Measurements from ENCODE around the gene SLC12A2.

The SLC12A2 gene

DNA sequence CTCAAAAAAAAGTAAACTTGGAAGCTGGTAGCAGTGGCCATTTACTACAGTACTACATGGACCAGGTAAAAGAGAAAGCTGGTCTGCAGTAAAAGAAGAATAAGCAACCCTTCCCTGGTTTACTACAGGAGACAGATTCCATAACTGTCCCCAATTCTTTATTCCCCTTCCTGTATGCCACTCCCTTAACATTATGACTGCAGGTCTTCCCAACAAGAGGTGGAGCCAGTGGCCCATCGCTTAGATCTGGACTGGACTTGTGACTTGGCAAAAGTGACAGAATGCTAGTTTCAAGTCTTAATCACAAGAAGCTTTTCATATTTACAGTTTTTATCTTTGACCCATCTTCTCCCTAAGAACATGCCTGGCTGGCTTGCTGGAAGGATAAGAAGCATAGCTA is 42.6 kb upstream of the SLC12A2 start:
- Histone ChIP-seq H3K9me3 (ENCODE audit: insufficient read depth, low read depth, low read length) (peaks cover 3% of the 10 kb centered on the region), H4K8ac (ENCODE audit: low read depth, low read length) (no peak overlapping the region), H2BK5ac (ENCODE audit: low read depth, low read length, poor library complexity) (no peak overlapping the region), H3K27ac (ENCODE audit: low read depth, low read length) (no peak overlapping the region), H3K14ac (ENCODE audit: low read length) (no peak overlapping the region), H3K36me3 (ENCODE audit: control insufficient read depth in 1 of 2, insufficient read depth in 2 of 2, low read length in 2 of 2) (no peaks in the 10 kb centered on the region), H3K4ac (ENCODE audit: low read depth, low read length) (no peak overlapping the region), H3K9ac (ENCODE audit: low read length) (no peak overlapping the region), H2AFZ (ENCODE audit: insufficient read depth, low read length, poor library complexity) (no peak overlapping the region), H3K18ac (ENCODE audit: low read length) (no peak overlapping the region), H2BK12ac (ENCODE audit: low read length) (no peak overlapping the region), H3K23ac (ENCODE audit: low read length) (no peak overlapping the region), H4K91ac (ENCODE audit: low read depth, low read length) (no peak overlapping the region), H3K79me2 (ENCODE audit: control insufficient read depth, insufficient read depth, low read length, poor library complexity) (no peaks in the 10 kb centered on the region), H3K4me2 (ENCODE audit: low read length) (no peak overlapping the region), H4K12ac (ENCODE audit: low read depth, low read length) (no peak overlapping the region), H3K27me3 (ENCODE audit: insufficient read depth, low read length) (no peaks in the 10 kb centered on the region), H3K4me3 (ENCODE audit: low read depth, low read length) (no peak overlapping the region), H2AK5ac (ENCODE audit: low read length) (no peak overlapping the region), H2BK120ac (ENCODE audit: insufficient read depth, low read length, poor library complexity) (no peak overlapping the region), H3K4me1 (ENCODE audit: control insufficient read depth in 1 of 2, insufficient read depth in 2 of 2, low read length in 2 of 2) (no peaks in the 10 kb centered on the region), H3K79me1 (ENCODE audit: low read length) (no peaks in the 10 kb centered on the region)
- WGBS (ENCODE audit: extremely low coverage, insufficient coverage, insufficient read length): no CpG with 5 or more reads among the region's 1 CpG
- DNase-seq: peak in 1 of 2 donors; percentile 10

DNA sequence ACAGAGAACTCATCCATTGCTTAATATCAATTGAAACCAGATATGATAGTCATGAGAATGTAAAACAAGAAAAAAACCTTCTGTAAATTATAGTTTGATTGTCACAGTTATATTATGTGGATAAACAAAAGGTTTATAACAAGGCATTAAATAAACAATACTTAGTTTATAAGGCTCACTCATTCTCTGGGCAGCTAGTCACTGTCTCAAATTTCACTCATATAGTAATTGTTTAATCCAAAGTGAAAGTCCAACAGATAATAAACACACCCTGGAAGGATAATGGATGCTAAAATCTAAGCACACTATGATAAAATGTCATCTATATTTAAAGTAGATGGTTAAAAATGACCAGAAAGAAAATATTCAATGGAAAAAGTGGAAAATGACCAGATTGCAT is 30.8 kb upstream of the SLC12A2 start:
- Histone ChIP-seq H3K23ac (ENCODE audit: low read length) (no peak overlapping the region), H2AFZ (ENCODE audit: insufficient read depth, low read length, poor library complexity) (no peak overlapping the region), H2BK120ac (ENCODE audit: insufficient read depth, low read length, poor library complexity) (no peak overlapping the region), H3K4ac (ENCODE audit: low read depth, low read length) (no peak overlapping the region), H3K27ac (ENCODE audit: low read depth, low read length) (no peak overlapping the region), H4K91ac (ENCODE audit: low read depth, low read length) (no peak overlapping the region), H3K4me1 (ENCODE audit: control insufficient read depth in 1 of 2, insufficient read depth in 2 of 2, low read length in 2 of 2) (no peaks in the 10 kb centered on the region), H3K4me2 (ENCODE audit: low read length) (no peak overlapping the region), H3K79me2 (ENCODE audit: control insufficient read depth, insufficient read depth, low read length, poor library complexity) (no peaks in the 10 kb centered on the region), H3K9ac (ENCODE audit: low read length) (no peak overlapping the region), H4K12ac (ENCODE audit: low read depth, low read length) (no peak overlapping the region), H3K9me3 (ENCODE audit: insufficient read depth, low read depth, low read length) (no peaks in the 10 kb centered on the region), H2BK5ac (ENCODE audit: low read depth, low read length, poor library complexity) (no peak overlapping the region), H3K36me3 (ENCODE audit: control insufficient read depth in 1 of 2, insufficient read depth in 2 of 2, low read length in 2 of 2) (no peaks in the 10 kb centered on the region), H4K8ac (ENCODE audit: low read depth, low read length) (no peak overlapping the region), H3K18ac (ENCODE audit: low read length) (no peak overlapping the region), H3K27me3 (ENCODE audit: insufficient read depth, low read length) (no peaks in the 10 kb centered on the region), H3K79me1 (ENCODE audit: low read length) (no peaks in the 10 kb centered on the region), H3K4me3 (ENCODE audit: low read depth, low read length) (no peak overlapping the region), H2AK5ac (ENCODE audit: low read length) (no peak overlapping the region), H2BK12ac (ENCODE audit: low read length) (no peak overlapping the region), H3K14ac (ENCODE audit: low read length) (no peak overlapping the region)
- DNase-seq: no peak

DNA sequence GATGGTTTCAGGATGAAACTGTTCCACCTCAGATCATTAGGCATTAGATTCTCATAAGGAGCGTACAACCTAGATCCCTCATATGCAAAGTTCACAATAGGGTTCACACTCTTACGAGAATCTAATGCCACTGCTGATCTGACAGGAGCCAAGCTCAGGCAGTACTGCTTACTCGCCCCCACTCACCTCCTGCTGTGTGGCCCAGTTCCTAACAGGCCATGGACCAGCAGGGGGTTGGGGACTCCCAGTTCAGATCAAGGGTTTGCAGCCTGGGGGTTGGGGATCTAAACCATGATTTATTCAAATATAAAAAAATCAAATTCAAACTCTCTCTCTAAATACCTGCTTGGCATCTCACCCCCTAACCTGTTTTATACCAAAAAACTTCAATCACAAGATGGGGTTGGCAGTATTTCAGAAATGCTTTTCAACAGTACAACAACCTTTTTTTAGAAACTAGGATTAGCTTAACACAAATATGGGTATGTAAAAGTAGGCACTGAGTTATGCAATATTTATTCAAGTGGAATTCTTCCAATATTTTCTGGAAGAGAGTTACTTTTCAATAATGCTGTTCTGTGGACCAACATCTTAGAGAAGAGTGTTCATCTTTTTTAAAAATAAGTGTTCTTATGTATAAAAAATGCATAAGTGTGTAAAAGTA is 30.1 kb upstream of the SLC12A2 start:
- DNase-seq: no peak
- no CpG with 5 or more reads among the region's 3 CpGs for WGBS (ENCODE audit: extremely low coverage, insufficient coverage, insufficient read length)

DNA sequence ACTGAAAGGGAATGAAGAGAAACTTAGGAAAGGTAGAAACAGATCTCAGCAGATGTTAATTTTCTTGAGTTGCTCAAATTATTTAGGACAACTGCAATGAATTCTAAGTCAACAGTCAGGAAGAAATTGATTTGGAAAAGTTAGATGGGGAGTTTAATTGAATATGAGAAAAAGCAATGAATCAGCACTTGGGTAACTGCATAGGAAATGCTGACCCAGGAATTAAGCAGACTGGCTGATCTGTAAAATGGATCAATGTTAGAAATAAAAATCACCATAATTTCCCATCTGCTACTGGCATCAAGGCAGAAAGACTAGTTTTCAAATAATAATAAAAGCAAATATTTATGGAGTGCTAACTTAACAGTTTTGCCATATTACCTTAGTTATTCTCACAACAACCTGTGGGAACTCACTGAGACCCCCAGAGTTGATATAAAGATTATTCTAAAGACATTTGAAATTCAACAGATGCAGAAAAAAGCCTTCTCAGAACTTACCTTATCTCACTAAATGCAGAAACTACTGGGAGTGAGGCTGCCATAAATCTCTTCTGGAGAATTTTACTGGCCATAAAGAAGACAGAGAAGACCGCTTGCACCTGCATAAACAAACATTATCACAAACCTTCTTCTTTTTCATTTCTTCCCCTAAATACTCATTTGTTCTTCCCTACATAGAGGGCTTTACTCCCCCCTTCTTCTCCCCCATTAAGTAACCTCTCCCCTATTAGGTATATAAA is 22.8 kb upstream of the SLC12A2 start:
- no peak overlapping the region for H3K4me3 ChIP-seq (ENCODE audit: low read depth, low read length)
- no peaks in the 10 kb centered on the region for H3K27me3 ChIP-seq (ENCODE audit: insufficient read depth, low read length)
- no CpG with 5 or more reads among the region's 1 CpG for WGBS (ENCODE audit: extremely low coverage, insufficient coverage, insufficient read length)
- H4K8ac ChIP-seq (ENCODE audit: low read depth, low read length): no peak overlapping the region
- no peak overlapping the region for H3K4me2 ChIP-seq (ENCODE audit: low read length)
- H4K91ac ChIP-seq (ENCODE audit: low read depth, low read length): no peak overlapping the region
- no peaks in the 10 kb centered on the region for H3K4me1 ChIP-seq (ENCODE audit: control insufficient read depth in 1 of 2, insufficient read depth in 2 of 2, low read length in 2 of 2)
- no peak overlapping the region for H3K9ac ChIP-seq (ENCODE audit: low read length)
- H4K12ac ChIP-seq (ENCODE audit: low read depth, low read length): no peak overlapping the region
- H3K4ac ChIP-seq (ENCODE audit: low read depth, low read length): no peak overlapping the region
- H3K14ac ChIP-seq (ENCODE audit: low read length): no peak overlapping the region
- H3K23ac ChIP-seq (ENCODE audit: low read length): no peak overlapping the region
- no peaks in the 10 kb centered on the region for H3K79me2 ChIP-seq (ENCODE audit: control insufficient read depth, insufficient read depth, low read length, poor library complexity)
- no peak overlapping the region for H2BK120ac ChIP-seq (ENCODE audit: insufficient read depth, low read length, poor library complexity)
- H3K18ac ChIP-seq (ENCODE audit: low read length): no peak overlapping the region
- no peak overlapping the region for H2AK5ac ChIP-seq (ENCODE audit: low read length)
- H3K36me3 ChIP-seq (ENCODE audit: control insufficient read depth in 1 of 2, insufficient read depth in 2 of 2, low read length in 2 of 2): no peaks in the 10 kb centered on the region
- H3K9me3 ChIP-seq (ENCODE audit: insufficient read depth, low read depth, low read length): no peaks in the 10 kb centered on the region
- H2AFZ ChIP-seq (ENCODE audit: insufficient read depth, low read length, poor library complexity): no peak overlapping the region
- H3K27ac ChIP-seq (ENCODE audit: low read depth, low read length): no peak overlapping the region
- no peak overlapping the region for H2BK12ac ChIP-seq (ENCODE audit: low read length)
- no peak for DNase-seq
- no peaks in the 10 kb centered on the region for H3K79me1 ChIP-seq (ENCODE audit: low read length)
- no peak overlapping the region for H2BK5ac ChIP-seq (ENCODE audit: low read depth, low read length, poor library complexity)

More for the DNA sequence above, 30.1 kb upstream of the SLC12A2 start:
- H3K4me2 ChIP-seq (ENCODE audit: low read length): no peak overlapping the region
- no peak overlapping the region for H4K8ac ChIP-seq (ENCODE audit: low read depth, low read length)
- no peaks in the 10 kb centered on the region for H3K36me3 ChIP-seq (ENCODE audit: control insufficient read depth in 1 of 2, insufficient read depth in 2 of 2, low read length in 2 of 2)
- H2AK5ac ChIP-seq (ENCODE audit: low read length): no peak overlapping the region
- no peak overlapping the region for H4K12ac ChIP-seq (ENCODE audit: low read depth, low read length)
- no peaks in the 10 kb centered on the region for H3K9me3 ChIP-seq (ENCODE audit: insufficient read depth, low read depth, low read length)
- H3K18ac ChIP-seq (ENCODE audit: low read length): no peak overlapping the region
- H3K4me3 ChIP-seq (ENCODE audit: low read depth, low read length): no peak overlapping the region
- no peak overlapping the region for H4K91ac ChIP-seq (ENCODE audit: low read depth, low read length)
- no peak overlapping the region for H3K14ac ChIP-seq (ENCODE audit: low read length)
- H3K27ac ChIP-seq (ENCODE audit: low read depth, low read length): no peak overlapping the region
- H2AFZ ChIP-seq (ENCODE audit: insufficient read depth, low read length, poor library complexity): no peak overlapping the region
- no peak overlapping the region for H3K9ac ChIP-seq (ENCODE audit: low read length)
- no peaks in the 10 kb centered on the region for H3K79me2 ChIP-seq (ENCODE audit: control insufficient read depth, insufficient read depth, low read length, poor library complexity)
- H2BK120ac ChIP-seq (ENCODE audit: insufficient read depth, low read length, poor library complexity): no peak overlapping the region
- H2BK12ac ChIP-seq (ENCODE audit: low read length): no peak overlapping the region
- no peaks in the 10 kb centered on the region for H3K4me1 ChIP-seq (ENCODE audit: control insufficient read depth in 1 of 2, insufficient read depth in 2 of 2, low read length in 2 of 2)
- H3K79me1 ChIP-seq (ENCODE audit: low read length): no peaks in the 10 kb centered on the region
- no peak overlapping the region for H3K23ac ChIP-seq (ENCODE audit: low read length)
- H3K4ac ChIP-seq (ENCODE audit: low read depth, low read length): no peak overlapping the region
- no peak overlapping the region for H2BK5ac ChIP-seq (ENCODE audit: low read depth, low read length, poor library complexity)
- H3K27me3 ChIP-seq (ENCODE audit: insufficient read depth, low read length): no peaks in the 10 kb centered on the region
